CMK (cell line): ENCODE data around the gene PNRC1.
"Not testable (repeated sequence)": the region's sequence is repeated elsewhere in the genome, so short reads cannot be mapped to it uniquely, and the experiment has no call there.

ENCODE experiments used
- DNase-seq: peaks from one replicate; pipeline ENCODE4 v3.0.0-alpha.2; 2010; ENCODE audit warnings: low read depth

Gene PNRC1

GRCh38 chr6:89080281-89081128 is at the start of gene PNRC1:
Gene PNRC1, plus strand, starts transcription at chr6:89080751. Its CDS starts 144 bp downstream, at chr6:89080895.
- DNase-seq: peak; percentile 96

- no peak for DNase-seq
Measured at GRCh38 chr6:89032599-89032998, 48.0 kb upstream of the PNRC1 start.

GRCh38 chr6:89033461-89033860 is 47.1 kb upstream of the PNRC1 start:
- no peak for DNase-seq

- DNase-seq: not testable (repeated sequence)
Measured at GRCh38 chr6:89034116-89034515, 46.4 kb upstream of the PNRC1 start.

GRCh38 chr6:89034586-89035251 is 45.8 kb upstream of the PNRC1 start:
- no peak for DNase-seq

GRCh38 chr6:89035252-89036101 is 45.1 kb upstream of the PNRC1 start:
- no peak for DNase-seq

- DNase-seq: no peak
Measured at GRCh38 chr6:89037141-89037900, 43.2 kb upstream of the PNRC1 start.

- not testable (repeated sequence) for DNase-seq
Measured at GRCh38 chr6:89037901-89038293, 42.7 kb upstream of the PNRC1 start.

- DNase-seq: no peak
Measured at GRCh38 chr6:89042664-89043063, 37.9 kb upstream of the PNRC1 start.

- DNase-seq: no peak
Measured at GRCh38 chr6:89044328-89045010, 36.1 kb upstream of the PNRC1 start.

- no peak for DNase-seq
Measured at GRCh38 chr6:89045011-89045387, 35.6 kb upstream of the PNRC1 start.

GRCh38 chr6:89045576-89045975 is 35.0 kb upstream of the PNRC1 start:
- no peak for DNase-seq

GRCh38 chr6:89047473-89047872 is 33.1 kb upstream of the PNRC1 start:
- DNase-seq: no peak

- DNase-seq: no peak
Measured at GRCh38 chr6:89048288-89048923, 32.1 kb upstream of the PNRC1 start.

- DNase-seq: no peak
Measured at GRCh38 chr6:89048985-89049384, 31.6 kb upstream of the PNRC1 start.

- DNase-seq: no peak
Measured at GRCh38 chr6:89050155-89050554, 30.4 kb upstream of the PNRC1 start.

GRCh38 chr6:89050697-89051096 is 29.9 kb upstream of the PNRC1 start:
- no peak for DNase-seq

GRCh38 chr6:89051676-89052075 is 28.9 kb upstream of the PNRC1 start:
- DNase-seq: no peak

- DNase-seq: no peak
Measured at GRCh38 chr6:89054208-89054607, 26.3 kb upstream of the PNRC1 start.

GRCh38 chr6:89057759-89058158 is 22.8 kb upstream of the PNRC1 start:
- DNase-seq: no peak

GRCh38 chr6:89058627-89059026 is 21.9 kb upstream of the PNRC1 start:
- no peak for DNase-seq
